Measurements from ENCODE around the gene JPH4. TPM values are rescaled to one million over a fixed set of nuclear protein-coding genes. Genes with fewer than 3 reads are reported as not detected.

Gene JPH4
- total and polyA plus RNA-seq, 12 donors = 0.42 to 35.8 (median 4.7) TPM

GRCh38 chr14:23518709-23519108 is 59.9 kb downstream of the JPH4 start:
- intact Hi-C loops (cut with DNase I) = no loop called here
- TF ChIP-seq POLR2A (IDR thresholded peaks at IDR 0.05) = no peak
- TF ChIP-seq, protein P1, sequence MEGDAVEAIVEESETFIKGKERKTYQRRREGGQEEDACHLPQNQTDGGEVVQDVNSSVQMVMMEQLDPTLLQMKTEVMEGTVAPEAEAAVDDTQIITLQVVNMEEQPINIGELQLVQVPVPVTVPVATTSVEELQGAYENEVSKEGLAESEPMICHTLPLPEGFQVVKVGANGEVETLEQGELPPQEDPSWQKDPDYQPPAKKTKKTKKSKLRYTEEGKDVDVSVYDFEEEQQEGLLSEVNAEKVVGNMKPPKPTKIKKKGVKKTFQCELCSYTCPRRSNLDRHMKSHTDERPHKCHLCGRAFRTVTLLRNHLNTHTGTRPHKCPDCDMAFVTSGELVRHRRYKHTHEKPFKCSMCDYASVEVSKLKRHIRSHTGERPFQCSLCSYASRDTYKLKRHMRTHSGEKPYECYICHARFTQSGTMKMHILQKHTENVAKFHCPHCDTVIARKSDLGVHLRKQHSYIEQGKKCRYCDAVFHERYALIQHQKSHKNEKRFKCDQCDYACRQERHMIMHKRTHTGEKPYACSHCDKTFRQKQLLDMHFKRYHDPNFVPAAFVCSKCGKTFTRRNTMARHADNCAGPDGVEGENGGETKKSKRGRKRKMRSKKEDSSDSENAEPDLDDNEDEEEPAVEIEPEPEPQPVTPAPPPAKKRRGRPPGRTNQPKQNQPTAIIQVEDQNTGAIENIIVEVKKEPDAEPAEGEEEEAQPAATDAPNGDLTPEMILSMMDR (IDR thresholded peaks at IDR 0.05) = no peak
- no peaks in the 10 kb centered on the region for H3K36me3 ChIP-seq (replicated peaks in 1 of 2)
- 78 to 85% (median 83%) methylated on average over 4 of the region's 4 CpGs for WGBS, 4 donors
- no peaks in the 10 kb centered on the region for H3K9me3 ChIP-seq (replicated peaks in 1 of 3)
- no peaks in the 10 kb centered on the region for H3K27me3 ChIP-seq
- no peak overlapping the region for H3K4me3 ChIP-seq
- no peak overlapping the region for H3K27ac ChIP-seq
- H3K4me1 ChIP-seq (replicated peaks in 1 of 2) = no peaks in the 10 kb centered on the region
- no peak for DNase-seq

Other genes starting within 250 kb of the JPH4 start
- 10 to 100 TPM in 8 of 9 donors, 1 to 10 TPM in 1; 8.4 to 76.1 (median 21.4) TPM for gene SLC22A17, start 225.9 kb downstream of the JPH4 start, total RNA-seq
- gene SLC22A17, start 225.9 kb downstream of the JPH4 start, polyA plus RNA-seq = 100 to 1,000 TPM in 1 of 3 donors, 10 to 100 TPM in 2; 14.5 to 121 (median 53.9) TPM
- 10 to 100 TPM in 1 of 9 donors, 1 to 10 TPM in 8; 2.1 to 12.9 (median 3.2) TPM for gene EFS, start 213.6 kb downstream of the JPH4 start, total RNA-seq
- 10 to 100 TPM in 2 of 3 donors, 1 to 10 TPM in 1; 3.7 to 49.4 (median 11.1) TPM for gene EFS, start 213.6 kb downstream of the JPH4 start, polyA plus RNA-seq
- gene IL25, start 206.0 kb downstream of the JPH4 start, total RNA-seq = not detected
- gene IL25, start 206.0 kb downstream of the JPH4 start, polyA plus RNA-seq = under 1 TPM in 1 of 3 donors, not detected in 2; 0.10 TPM
- gene CMTM5, start 201.7 kb downstream of the JPH4 start, total RNA-seq = 1 to 10 TPM in 1 of 9 donors, under 1 TPM in 3, not detected in 5; 0.34 to 2.5 (median 0.62) TPM
- 1 to 10 TPM in 2 of 3 donors, under 1 TPM in 1; 0.59 to 2.6 (median 1.9) TPM for gene CMTM5, start 201.7 kb downstream of the JPH4 start, polyA plus RNA-seq
- 1 to 10 TPM in 1 of 9 donors, under 1 TPM in 3, not detected in 5; under 0.01 to 1.5 (median 0.14) TPM for gene MYH6, start 170.5 kb downstream of the JPH4 start, total RNA-seq
- gene MYH6, start 170.5 kb downstream of the JPH4 start, polyA plus RNA-seq = 1 to 10 TPM in 1 of 3 donors, under 1 TPM in 2; 0.27 to 5.2 (median 0.67) TPM
- gene MYH7, start 143.1 kb downstream of the JPH4 start, total RNA-seq = 1 to 10 TPM in 2 of 9 donors, under 1 TPM in 3, not detected in 4; 0.06 to 7.1 (median 0.81) TPM
- gene MYH7, start 143.1 kb downstream of the JPH4 start, polyA plus RNA-seq = 1 to 10 TPM in 1 of 3 donors, under 1 TPM in 2; 0.11 to 4.3 (median 0.47) TPM
- gene NGDN, start 109.1 kb downstream of the JPH4 start, total RNA-seq = 10 to 100 TPM; 24.4 to 61.3 (median 36.3) TPM
- 10 to 100 TPM; 32.1 to 57.8 (median 40.5) TPM for gene NGDN, start 109.1 kb downstream of the JPH4 start, polyA plus RNA-seq
- 1 to 10 TPM in 6 of 9 donors, under 1 TPM in 3; 0.54 to 4.2 (median 2.2) TPM for gene ZFHX2, start 27.0 kb downstream of the JPH4 start, total RNA-seq
- 1 to 10 TPM; 2.1 to 9.7 (median 2.5) TPM for gene ZFHX2, start 27.0 kb downstream of the JPH4 start, polyA plus RNA-seq
- gene THTPA, start 22.5 kb downstream of the JPH4 start, total RNA-seq = 10 to 100 TPM; 11.2 to 41.7 (median 31.0) TPM
- gene THTPA, start 22.5 kb downstream of the JPH4 start, polyA plus RNA-seq = 10 to 100 TPM; 11.5 to 26.5 (median 21.4) TPM
- 100 to 1,000 TPM in 2 of 9 donors, 10 to 100 TPM in 7; 35.2 to 142 (median 78.9) TPM for gene AP1G2, start 11.0 kb downstream of the JPH4 start, total RNA-seq
- 100 to 1,000 TPM in 2 of 3 donors, 10 to 100 TPM in 1; 27.9 to 587 (median 285) TPM for gene AP1G2, start 11.0 kb downstream of the JPH4 start, polyA plus RNA-seq
- 1 to 10 TPM in 3 of 9 donors, under 1 TPM in 2, not detected in 4; 0.86 to 3.9 (median 1.2) TPM for gene DHRS2, start 57.6 kb upstream of the JPH4 start, total RNA-seq
- gene DHRS2, start 57.6 kb upstream of the JPH4 start, polyA plus RNA-seq = 1 to 10 TPM; 2.5 to 4.9 (median 2.7) TPM